Stimulated activated CD4-positive, alpha-beta T cell treated with anti-CD3 and anti-CD28 coated beads, Interleukin-1b, Interleukin-23, amount 100 ng/mL, for 24 hours (primary cell): ENCODE results near the gene POMGNT1.

ENCODE experiments used
- DNase-seq, 4 experiments: peaks; one replicate each; pipeline ENCODE4 v3.0.0-alpha.2; 2020; ENCODE audit warnings: low read depth in 4 of 4, low spot score in 1 of 4

Gene POMGNT1

DNA sequence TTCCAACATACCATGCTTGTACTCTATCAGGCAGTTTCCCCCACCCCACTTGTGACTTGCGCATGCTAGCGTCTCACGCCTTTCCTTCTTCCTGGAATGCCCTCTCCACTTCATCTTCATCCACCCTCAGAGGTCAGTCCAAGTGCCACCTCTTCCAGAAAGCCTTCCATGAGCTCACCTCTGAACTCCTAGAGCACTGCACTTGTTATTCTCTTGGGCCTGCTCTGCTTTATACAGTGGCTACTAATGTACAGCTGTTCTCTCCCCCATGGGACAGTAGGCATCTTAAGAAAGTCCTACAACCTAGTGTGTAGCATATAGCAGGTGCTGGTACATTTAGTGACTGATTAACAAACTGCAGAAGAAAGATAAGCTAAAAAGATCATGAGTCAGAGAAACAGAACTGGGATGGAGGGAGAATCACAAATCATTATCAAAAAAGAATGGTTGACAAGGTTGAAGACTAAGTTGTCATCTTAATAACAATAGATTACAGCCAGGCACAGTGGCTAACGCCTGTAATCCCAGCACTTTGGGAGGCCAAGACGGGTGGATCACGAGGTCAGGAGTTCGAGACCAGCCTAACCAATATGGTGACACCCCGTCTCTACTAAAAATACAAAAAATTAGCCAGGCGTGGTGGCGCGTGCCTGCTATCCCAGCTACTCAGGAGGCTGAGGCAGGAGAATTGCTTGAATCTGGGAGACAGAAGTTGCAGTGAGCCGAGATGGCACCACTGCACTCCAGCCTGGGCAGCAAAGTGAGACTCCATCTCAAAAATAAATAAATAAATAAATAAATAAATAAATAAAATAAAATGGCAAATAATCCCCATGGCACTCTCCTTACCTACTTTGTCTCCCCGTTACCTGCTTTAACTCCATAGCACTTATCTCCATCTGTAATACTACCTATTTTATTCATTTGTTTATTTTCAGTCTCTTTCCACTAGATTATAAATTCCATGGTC is 39.6 kb downstream of the POMGNT1 start:
- DNase-seq = no peak

DNA sequence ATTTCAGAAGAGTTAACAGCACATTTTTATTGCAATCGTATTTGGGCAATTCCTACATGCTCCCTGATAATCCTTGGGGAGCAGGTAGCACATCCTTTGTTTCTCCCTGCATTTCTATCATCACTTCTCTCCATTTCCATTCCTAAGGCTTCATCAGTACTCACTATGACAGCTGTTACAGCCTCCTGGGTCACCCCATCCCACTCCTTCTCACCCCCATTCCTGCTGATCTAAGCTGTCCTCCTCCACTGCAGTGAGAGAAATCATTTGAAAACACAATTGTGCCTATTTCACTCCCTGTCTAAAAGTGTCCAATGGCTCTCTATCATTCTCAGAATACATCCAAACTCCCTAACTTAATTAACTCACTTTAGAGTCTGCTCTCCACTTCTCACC is 40.3 kb downstream of the POMGNT1 start:
- DNase-seq = no peak

DNA sequence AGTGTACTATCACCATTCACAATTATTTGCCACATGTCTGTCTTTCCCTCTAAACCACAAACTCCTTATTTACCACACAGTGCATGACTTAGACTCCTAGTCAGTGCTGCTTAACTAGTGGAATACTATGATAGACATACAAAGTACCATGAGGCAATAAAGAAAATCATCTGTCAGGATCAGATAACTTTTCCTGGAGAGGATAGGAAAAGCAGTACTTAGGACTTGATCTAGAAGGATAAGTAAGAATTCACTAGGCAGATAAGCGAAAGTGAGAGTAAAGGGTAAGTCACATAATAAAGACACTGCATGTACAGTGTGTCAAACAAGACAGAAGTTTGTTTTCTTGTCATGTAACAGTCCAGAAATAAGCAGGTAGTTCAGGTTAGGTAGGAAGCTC is 44.5 kb downstream of the POMGNT1 start:
- no peak for DNase-seq

DNA sequence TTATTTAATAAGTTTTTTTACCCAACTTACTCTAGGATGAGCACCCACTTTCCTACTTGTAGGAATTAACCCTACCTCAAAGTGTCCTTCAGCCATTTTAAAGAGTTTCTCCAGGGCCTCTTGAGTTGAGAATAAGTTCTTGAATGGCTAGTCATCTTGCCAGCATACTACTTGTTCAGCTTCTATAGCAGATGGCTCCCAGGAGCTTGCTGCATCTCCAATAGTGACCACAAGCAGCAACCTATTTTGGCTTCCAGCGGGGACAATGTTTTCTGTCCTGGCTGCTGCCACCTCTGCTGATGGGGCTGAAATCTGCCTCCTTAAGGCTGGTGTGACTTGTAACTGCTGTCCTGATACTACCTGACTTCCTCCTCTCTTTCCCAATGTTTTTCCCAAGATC is 45.0 kb downstream of the POMGNT1 start:
- no peak for DNase-seq

DNA sequence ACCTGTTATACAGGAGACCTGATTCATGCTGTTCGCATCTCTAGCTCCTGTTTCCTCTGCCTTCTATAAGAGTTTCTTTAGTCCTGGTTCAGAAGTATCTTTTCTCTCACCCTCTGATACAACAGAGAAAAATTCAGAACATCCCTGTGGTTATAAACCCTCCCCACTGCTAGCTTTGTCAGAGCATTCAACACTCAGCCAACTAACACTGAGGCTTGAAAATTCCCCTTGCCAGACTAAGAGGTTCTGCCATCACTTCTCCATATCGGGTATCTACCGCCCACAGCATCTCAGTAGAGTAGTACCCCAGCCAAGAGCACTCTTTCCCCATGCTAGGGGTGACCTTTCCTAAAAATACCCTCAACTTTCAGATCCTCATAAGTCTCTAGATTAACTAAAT is 46.2 kb downstream of the POMGNT1 start:
- no peak for DNase-seq

DNA sequence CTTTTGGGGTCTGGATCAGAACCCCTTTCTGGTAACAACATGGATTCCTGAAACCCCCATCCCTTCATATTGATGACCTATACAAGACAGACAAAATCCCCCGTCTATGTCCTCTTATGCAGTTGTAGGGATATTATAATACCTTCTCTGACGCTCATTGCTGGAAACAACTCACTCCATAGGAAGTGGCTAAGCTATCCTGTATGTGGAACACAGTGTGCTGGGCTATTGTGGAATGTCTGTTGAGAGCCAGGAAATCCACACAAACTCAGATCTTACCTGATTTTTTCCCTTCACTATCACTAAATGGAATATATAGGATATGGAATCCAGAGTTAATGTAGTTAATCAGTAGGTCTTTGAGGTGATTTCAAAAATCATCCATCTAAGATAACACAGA is 48.1 kb downstream of the POMGNT1 start:
- no peak for DNase-seq

DNA sequence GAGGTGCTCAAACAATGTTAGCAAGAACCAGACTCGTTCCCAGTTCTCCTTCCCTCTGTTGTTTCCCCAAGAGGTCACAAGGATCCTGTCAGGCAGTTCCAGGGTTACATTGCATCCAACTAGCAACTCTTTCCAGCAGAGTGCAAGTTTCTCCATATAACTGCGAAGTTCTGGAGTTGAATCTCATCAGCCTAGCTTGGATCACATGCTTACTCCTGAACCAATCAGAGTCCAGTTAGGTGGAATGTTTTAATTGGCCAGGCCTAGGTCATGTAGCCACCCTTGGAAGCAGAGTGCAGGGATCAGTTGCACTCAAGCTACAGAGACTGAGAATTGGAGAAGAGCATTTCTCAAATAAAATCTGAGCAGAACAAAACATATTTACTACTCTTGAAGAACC is 49.9 kb downstream of the POMGNT1 start:
- no peak for DNase-seq
